Measurements from ENCODE around the gene RSPH10B2.
"Not testable (repeated sequence)": the region's sequence is repeated elsewhere in the genome, so short reads cannot be mapped to it uniquely, and the experiment has no call there.

The RSPH10B2 gene

DNA sequence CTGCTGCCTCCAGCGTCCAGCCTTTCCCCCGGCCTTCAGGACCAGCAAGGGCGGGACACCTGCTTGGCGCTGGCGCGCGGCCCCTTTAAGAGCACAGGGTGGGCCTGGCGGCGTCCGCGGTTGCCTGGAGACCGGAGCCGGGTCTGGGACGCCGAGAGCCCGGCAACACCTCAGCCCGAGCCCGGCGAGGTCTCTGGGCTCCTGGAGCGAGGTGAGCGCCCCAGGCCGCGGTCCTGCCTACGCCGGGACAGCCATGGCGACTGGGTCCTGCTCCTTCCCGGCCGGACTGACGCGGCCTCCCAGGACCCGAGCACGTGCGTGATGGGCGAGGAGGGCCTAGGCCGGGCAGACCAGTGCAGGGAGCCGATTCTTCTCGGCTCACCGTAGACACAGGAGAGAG lies at the start of gene RSPH10B2:
RSPH10B2 (plus strand) TSS at position 140 of the 400 bp plus-strand sequence. CDS start 3,575 bp downstream, outside the sequence.
- not testable (repeated sequence) for DNase-seq (ENCODE audit: low read depth)

DNA sequence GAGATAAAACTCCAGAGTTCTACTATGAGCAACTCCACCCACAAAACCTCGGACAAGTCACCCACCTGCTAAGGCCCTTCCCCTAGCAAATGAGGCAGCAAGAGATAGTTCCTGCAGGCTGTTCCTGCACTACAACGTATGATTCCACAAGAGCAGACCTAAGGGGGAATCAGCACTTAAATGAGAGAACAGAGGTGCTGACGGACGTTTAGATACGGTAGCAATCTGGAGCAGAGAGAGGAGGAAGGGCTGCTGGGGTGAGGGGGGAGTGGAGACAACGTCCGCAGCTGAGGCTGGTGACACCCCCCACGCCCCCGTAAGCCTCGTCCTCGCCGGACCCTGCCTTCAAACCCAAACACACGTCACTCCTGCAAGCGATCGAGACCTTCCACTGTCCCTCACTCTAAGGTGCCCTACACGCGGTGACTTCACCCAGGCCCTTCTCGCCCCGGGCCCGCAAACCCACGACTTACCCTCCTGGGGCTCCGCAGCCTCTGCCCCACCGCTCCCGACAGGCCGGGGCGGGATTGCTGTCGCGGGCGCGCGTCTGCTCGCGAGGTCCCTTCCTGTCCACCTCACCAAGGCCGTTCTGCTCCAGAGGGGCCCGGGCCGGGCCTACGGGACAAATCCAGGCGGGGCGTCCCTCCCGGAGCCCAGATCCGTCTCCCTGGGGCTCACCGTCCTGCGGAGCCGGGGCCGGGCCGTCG lies 47.8 kb upstream of the RSPH10B2 start:
- peak; percentile 5 for DNase-seq (ENCODE audit: low read depth)

DNA sequence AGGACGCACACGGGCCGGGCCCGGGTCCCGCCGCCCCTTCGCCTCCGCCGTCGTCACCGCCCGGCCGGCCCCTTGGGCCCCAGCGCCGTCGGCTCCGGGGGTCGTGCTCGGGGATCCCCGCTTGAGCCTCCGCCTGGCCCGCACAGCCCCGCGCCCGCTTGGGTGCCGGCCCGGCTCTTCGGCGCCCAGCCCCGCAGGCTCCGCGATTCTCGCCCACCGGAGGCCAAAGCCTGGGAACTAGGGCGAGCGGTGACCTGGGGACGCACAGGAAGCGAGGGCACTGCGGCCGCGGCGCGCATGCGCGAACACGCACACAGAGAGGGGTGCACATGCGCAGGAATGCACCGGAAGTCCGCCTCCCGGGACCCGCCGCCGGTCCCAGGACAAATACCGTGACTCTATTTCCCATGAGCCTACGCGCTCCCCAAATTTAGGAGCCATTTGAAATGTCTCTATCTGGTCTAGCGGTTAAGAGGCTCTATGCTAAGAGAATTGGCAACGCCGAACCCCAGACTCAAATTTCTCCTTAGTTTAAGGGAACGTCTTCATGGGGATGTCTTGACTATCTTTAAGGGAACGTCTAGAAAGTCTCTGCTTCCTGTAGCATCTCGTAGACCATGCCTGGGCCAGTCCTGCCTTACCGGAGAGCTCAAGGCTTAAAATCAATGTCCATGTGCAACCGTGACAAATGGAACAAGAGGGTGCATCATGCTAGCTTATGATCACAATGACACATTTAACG lies 47.1 kb upstream of the RSPH10B2 start, which contains the start of gene ZNF12:
ZNF12 (minus strand) TSS at position 282 of the 742 bp plus-strand sequence. CDS start 1,774 bp downstream, outside the sequence.
- DNase-seq (ENCODE audit: low read depth), result peak; percentile 96

DNA sequence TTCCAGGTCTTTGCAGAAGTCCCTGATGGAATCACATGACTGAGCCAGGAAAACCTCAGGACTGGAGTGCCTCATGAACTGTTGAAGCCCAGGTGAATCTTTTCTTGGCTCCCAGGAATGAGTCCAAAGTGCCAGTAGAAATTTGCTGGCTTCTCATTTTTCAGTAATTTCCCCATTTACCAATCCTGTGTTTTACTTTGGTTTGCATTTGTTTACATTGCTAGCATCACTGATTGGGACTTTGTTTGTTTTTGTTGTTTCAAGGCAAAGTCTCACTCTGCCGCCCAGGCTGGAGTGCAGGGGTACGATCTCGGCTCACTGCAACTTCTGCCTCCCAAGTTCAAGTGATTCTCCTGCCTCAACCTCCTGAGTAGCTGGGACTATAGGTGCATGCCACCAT lies 45.6 kb upstream of the RSPH10B2 start:
- DNase-seq (ENCODE audit: low read depth), result no peak

DNA sequence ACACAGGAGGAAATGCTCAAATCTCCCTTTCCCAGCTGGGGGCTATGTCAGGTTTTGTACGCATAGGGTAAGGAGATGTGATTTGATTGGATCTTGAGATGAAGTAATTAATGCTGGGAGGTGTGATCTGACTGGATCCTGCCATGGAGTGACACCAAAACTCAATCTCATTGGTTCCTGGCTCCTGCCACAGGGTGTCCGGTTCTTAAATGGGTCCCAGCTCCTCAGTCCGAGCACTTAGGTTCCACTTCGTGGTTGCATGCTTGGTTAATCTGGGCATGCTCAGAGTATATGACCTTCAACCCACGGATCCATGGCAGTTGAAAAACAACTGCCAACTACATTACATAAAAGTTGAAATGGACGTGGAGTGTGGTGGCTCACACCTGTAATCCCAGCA lies 44.1 kb upstream of the RSPH10B2 start:
- DNase-seq (ENCODE audit: low read depth), result no peak

DNA sequence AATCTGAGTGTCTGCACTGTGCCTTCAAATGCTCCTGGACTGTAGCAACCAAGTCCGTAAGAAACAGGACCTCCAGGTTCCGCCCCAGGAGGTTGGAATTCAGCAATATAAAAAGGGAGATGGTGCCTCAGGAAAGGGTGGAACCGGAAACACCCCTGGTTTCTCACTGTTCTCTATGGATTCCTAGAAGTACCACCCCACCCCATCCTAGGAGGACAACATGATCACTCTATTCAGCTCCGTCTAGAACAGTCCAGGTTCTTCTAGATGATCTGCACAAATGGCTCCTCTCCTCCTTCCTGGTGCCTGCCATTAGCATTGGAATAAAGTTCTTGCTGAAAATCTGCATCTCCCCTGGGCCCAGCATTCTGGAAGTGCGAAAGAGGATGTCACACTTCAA lies 39.5 kb upstream of the RSPH10B2 start:
- no peak for DNase-seq (ENCODE audit: low read depth)

DNA sequence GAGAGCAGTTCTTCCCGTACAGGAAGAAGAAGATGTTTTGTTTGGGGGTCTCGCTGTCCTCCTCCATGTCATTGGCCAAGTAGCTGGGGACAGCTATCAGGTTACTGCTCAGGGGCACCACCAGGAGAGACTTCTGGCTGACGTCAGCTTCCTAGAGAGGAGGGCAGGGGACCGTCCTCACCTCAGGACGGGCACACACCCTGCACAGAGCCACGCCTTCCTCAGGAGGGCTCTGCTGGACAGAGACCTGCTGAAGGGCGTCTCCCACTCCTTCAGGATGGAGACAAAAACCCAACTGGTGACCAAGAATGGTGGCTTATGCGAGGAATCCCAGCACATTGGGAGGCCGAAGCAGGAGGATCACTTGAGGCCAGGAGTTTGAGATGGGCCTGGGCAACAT lies 38.0 kb upstream of the RSPH10B2 start:
- not testable (repeated sequence) for DNase-seq (ENCODE audit: low read depth)

DNA sequence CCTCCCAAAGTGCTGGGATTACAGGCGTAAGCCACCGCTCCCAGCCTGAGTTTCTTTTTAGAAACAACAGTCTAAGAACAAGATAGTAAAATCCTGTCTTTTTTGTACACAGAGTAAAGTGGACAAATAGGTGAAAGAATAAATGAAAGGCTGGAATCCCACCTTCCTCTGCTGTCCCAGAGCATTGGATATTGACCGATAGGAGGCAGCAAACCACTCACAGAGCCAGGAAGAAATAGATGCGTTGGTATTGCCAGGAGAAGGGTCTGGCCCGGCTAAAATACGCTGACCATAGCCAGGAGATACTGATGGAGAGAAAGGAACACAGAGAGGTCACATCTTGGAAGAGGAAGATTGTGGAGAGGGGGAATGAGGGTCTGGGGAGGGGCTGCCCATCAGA lies 35.8 kb upstream of the RSPH10B2 start:
- DNase-seq (ENCODE audit: low read depth), result no peak

DNA sequence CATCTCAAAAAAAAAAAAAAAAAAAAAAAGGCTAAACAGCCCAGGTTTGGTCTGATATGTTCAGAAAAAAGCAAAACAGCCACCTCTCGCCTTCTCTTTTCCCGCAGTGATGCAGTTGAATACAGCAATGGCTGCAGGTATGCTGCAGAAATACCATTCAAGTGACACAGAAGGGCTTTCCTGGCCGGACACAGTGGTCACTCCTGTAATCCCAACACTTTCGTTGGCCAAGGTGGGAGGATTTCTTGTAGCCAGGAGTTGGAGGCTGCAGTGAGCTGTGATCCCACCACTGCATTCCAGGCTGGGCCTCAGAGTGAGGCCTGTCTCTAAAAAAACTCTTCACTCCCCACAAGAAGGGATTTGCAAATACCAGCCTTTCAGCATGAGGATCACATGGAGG lies 29.6 kb upstream of the RSPH10B2 start:
- not testable (repeated sequence) for DNase-seq (ENCODE audit: low read depth)

DNA sequence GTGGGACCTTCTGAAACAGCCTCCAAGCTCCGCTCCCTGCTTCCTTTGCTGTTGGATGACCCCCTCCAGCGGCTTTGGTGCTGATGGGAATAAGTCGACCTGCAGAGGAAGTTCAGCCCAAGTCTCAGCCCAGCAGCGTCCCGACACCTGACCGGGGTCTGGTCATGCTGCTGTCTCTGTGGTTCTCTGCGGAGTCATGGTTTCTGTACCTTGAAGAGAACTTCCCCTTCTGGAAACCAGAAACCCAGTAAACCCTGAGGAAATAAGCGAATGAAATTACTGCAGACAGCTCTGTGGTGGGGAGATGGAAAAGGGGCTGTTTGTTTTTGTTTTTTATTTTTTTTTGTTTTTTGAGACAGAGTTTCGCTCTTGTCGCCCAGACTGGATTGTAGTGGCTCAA lies 28.9 kb upstream of the RSPH10B2 start:
- DNase-seq (ENCODE audit: low read depth), result no peak

DNA sequence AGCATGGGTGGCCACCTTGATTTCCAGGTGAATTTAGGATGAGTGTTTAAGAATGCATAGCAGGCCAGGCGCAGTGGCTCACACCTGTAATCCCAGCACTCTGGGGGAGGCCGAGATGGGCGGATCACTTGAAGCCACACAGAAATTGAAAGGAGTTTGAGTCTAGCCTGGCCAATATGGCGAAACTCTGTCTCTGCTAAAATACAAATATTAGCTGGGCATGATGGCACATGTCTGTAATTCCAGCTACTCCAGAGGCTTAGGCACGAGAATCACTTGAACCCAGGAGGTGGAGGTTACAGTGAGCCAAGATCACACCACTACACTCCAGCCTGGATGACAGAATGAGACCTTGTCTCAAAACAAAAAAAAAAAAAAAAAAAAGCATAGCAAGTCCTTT lies 27.6 kb upstream of the RSPH10B2 start:
- not testable (repeated sequence) for DNase-seq (ENCODE audit: low read depth)

DNA sequence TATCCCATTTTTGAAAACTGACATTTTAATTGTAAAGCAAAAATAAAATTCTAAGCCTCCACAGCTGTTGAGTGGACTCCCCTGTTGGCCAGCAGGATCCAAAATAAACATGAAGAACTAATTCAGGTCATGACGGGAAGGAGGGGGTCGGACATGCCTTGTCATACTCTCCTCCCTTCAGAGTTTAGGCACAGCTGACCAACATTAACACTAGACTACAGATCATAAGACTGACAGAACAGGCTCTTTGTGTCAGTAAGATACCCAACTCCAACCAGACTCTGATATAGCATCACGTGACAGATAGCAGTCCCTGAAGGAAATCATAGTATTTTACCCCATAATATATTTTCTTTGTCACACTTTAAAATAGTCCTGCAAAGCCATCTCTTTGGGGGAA lies 26.2 kb upstream of the RSPH10B2 start:
- no peak for DNase-seq (ENCODE audit: low read depth)

DNA sequence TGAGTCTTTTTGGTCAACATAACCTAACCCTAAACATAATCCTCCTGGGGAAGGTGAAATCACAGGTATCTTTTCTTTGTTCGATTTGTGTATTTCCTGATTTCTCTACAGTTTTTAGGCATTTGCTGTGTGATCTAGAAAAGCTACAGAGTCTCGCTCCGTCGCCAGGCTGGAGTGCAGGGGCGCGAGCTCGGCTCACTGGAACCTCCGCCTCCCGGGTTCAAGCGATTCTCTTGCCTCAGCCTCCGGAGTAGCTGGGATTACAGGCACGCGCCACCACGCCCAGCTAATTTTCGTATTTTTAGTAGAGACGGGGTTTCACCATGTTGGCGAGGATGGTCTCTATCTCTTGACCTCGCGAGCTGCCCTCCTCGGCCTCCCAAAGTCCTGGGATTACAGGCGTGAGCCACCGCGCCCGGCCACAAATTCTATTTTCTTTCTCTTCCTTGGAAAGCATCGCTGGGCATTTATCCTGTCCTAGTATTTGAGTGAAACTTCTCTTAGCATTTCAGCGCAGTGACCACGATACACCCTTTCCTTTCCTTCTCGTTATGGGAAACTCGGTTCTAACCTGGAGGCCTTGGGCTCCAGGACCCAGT lies 24.9 kb upstream of the RSPH10B2 start:
- DNase-seq (ENCODE audit: low read depth), result not testable (repeated sequence)

DNA sequence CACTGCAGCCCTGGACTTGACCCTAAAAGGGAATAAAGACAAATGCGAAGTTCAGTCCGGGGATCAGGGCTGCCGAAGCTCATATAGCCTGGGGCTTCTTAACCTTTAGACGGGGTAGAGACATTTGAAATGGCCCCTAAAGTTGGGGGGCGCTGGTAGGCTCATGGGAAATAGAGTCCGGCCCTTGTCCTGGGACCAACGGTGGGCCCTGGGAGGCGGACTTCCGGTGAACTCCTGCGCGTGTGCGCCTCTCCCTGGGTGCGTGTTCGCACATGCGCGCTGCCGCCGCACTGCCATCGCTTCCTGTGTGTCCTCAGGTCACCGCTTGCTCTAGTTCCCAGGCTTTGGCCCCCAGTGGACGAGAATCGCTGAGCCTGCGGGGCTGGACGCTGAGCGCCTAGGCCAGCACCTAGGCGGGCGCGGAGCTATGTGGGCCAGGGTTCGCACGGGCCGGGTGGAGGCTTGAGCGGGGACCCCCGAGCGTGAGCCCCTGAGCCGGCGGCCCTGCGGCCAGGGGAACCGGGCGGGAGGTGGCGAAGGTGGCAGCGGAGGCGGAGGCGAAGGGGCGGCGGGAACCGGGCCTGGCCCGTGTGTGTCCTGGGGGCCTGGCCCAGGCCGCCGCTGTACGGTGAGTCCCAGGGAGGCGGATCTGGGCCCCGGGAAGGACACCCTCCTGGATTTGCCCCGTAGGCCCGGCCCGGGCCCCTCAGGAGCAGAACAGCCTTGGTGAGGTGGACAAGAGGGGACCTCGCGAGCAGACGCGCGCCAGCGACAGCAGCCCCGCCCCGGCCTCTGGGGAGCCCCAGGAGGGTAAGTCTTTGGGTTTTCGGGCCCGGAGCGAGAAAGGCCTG lies 24.2 kb upstream of the RSPH10B2 start:
- peak; percentile 69 for DNase-seq (ENCODE audit: low read depth)

DNA sequence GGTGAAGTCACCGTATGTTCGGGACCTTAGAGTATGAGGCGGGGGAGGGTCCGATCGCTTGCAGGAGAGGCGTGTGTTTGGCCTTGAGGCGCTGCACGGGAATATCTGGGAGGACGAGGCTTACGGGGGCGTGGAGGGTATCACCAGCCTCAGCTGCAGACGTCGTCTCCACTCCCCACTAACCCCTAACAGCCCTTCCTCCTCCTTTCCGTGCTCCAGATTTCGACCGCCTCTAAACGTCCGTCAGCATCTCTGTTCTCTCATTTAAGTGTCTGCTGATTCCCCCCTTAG lies 23.6 kb upstream of the RSPH10B2 start:
- no peak for DNase-seq (ENCODE audit: low read depth)

DNA sequence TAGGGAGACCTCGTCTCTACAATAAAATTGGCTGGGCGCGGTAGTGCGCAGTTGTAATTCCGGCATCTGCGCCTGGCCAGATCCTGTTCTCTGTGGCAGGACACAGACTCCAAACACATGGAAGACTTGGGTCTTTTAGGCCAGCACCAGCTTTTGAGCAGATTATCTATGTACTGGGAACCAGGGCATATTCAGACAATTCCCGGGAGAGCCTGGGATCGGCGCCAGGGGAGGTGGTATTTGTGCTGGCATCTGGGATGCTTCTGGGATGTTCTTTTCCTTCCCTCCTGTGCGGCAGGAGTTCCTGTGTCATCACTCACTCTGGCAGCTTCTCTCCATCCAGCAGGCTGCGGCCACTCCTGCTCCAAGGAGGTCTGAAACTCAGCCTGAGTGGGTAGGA lies 15.5 kb upstream of the RSPH10B2 start:
- DNase-seq (ENCODE audit: low read depth), result not testable (repeated sequence)

DNA sequence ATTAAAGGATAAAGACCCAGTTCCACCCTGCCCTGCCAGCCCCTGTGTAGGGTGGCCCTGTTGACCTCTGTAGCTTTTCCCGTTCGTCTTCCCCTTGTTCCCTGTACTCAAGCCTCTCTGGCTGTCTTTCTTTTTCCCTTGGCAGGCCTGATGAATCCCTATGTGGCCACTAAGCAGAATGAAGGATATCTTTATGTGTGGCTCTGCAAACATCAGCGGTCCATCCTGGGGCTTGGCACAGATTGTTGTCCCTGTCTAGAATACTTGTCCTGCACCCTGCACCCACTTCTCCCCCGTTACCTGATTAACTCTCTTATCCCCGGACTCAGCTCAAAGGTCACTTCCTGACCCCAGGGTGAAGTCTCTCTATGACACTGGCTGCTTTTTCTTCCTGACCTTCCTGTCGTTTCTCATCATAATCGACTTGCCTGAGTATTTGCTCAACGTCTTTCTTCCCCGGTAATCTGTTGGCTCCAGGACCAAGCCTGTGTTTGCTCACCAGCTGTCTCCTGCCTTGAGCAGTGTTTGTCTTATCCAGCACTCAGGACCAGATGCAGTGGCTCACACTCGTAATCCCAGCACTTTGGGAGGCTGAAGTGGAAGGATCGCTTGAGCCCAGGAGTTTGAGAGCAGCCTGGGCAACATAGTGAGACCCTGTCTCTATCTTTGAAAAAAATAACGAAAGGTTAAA lies 9.3 kb upstream of the RSPH10B2 start:
- not testable (repeated sequence) for DNase-seq (ENCODE audit: low read depth)

DNA sequence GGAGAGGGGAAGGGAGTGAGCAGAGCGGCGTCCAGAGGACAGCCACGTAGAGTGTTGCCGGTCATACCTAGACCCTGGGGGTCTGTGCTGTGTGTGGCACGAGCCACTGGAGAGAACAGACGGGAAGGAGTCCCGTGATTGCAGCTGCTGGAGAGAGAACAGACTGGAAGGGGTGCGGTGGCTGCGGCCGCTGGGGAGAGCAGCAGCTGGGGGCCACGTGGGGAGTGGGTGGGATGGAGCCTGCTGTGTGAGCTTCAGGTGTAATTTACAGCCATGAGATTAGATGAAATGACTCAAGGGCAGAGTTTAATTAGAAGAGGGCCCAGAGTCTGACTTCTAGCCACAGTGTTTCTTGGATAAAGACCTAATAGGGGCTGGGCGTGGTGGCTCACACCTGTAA lies 4.6 kb upstream of the RSPH10B2 start:
- DNase-seq (ENCODE audit: low read depth), result not testable (repeated sequence)

DNA sequence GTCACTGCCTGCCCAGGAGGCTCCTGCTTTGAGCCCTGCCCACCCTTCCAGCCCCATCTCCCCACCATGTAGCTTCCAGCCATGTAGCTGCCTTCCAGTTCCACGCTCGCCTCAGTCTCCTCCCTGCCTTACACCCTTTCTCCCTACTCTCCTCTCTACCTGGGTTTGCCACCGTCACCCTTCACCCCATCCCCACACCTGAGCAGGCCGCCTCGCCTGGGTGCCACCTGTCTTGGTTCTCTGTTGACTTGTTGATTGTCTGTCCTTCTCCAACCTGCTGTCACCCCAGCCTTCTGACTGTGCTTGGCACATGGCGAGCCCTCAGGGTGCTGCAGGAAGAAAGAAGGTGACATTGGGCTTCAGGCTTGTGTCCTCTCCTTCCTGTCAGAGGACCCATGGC lies 3.7 kb upstream of the RSPH10B2 start:
- not testable (repeated sequence) for DNase-seq (ENCODE audit: low read depth)

DNA sequence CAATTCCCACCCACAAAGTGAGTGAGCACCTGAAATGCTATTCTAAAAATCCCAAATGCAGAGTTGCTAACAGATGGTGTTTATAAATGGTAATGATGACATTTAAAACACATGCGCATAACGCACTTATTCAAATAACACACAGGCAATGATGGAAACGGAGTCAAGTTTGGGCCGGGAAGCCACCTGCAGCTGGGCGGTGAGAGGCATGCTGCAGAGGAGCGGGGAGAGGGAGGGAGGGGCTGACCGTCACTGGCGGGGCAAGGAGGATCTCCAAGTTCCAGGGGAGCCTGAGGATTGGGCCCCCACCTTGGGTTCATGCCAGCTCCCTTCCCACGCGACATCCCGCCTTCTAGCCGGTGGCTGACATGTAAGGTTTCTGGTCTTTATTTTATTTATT lies 7.3 kb downstream of the RSPH10B2 start:
- DNase-seq (ENCODE audit: low read depth), result not testable (repeated sequence)

DNA sequence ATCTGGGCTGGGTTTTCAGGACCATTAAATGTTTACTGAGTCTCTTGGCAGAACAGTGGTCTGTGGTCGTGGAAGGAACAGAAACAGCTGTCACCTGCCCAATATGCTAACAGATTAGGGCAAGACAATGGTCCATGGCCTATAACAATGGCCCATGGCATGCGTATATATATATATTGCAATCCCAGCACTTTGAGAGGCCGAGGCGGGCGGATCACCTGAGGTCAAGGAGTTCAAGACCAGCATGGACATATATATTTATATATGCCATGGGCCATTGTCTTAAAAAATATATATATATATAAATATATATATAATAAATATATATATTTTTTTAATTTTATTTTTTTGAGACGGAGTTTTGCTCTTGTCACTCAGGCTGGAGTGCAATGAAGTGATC lies 27.7 kb downstream of the RSPH10B2 start:
- DNase-seq (ENCODE audit: low read depth), result not testable (repeated sequence)

DNA sequence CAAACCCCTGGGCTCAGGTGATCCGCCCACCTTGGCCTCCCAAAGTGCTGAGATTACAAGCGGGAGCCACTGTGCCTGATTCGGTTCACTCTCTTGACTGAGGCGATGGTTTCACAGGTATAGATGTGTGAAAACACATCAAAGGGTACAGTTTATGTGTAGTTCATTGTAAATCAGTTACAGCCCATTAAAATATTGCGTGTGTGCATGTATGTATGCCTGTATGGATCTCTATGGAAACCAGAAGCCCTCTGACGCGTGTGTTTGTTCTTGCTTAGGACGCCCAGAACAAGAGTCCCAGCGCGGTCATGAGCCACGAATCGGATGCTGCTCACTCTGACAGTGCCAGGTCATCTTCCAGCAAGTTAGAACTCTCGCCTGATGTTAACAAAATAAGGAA lies 35.5 kb downstream of the RSPH10B2 start:
- not testable (repeated sequence) for DNase-seq (ENCODE audit: low read depth)

All from stimulated activated CD8-positive, alpha-beta memory T cell treated with anti-CD3 and anti-CD28 coated beads, Interleukin-7, amount 100 ng/mL, for 24 hours (primary cell).